ENCODE data around the gene DNAAF5. TPM values are rescaled to one million over a fixed set of nuclear protein-coding genes. Genes with fewer than 3 reads are reported as not detected.

DNAAF5 gene
- total RNA-seq, 1 donor from 2014 or later = 45.6 TPM

GRCh38 chr7:767580-767940, 41.1 kb downstream of the DNAAF5 start:
- H3K36me3 Mint-ChIP-seq = peaks cover 25% of the 10 kb centered on the region
- no peak for DNase-seq (ENCODE audit: extremely low spot score, unreplicated experiment)
- no peak for TF ChIP-seq CTCF (conservative IDR thresholded peaks at IDR 0.05)
- H3K4me3 Mint-ChIP-seq = no peak overlapping the region
- no peaks in the 10 kb centered on the region for H3K9me3 Mint-ChIP-seq
- peaks cover 7% of the 10 kb centered on the region for H3K4me1 Mint-ChIP-seq (ENCODE audit: unreplicated experiment)
- H3K27ac Mint-ChIP-seq = no peak overlapping the region
- H3K27me3 Mint-ChIP-seq = no peaks in the 10 kb centered on the region

GRCh38 chr7:767941-768731, 41.6 kb downstream of the DNAAF5 start:
- H3K27me3 Mint-ChIP-seq = no peaks in the 10 kb centered on the region
- H3K4me3 Mint-ChIP-seq = no peak overlapping the region
- DNase-seq (ENCODE audit: extremely low spot score, unreplicated experiment) = no peak
- H3K36me3 Mint-ChIP-seq = peaks cover 25% of the 10 kb centered on the region
- no peaks in the 10 kb centered on the region for H3K9me3 Mint-ChIP-seq
- peaks cover 7% of the 10 kb centered on the region for H3K4me1 Mint-ChIP-seq (ENCODE audit: unreplicated experiment)
- TF ChIP-seq CTCF (conservative IDR thresholded peaks at IDR 0.05) = no peak
- H3K27ac Mint-ChIP-seq = peak overlapping the region; percentile 34

GRCh38 chr7:768881-769504, 42.5 kb downstream of the DNAAF5 start:
- DNase-seq (ENCODE audit: extremely low spot score, unreplicated experiment) = no peak
- Mint-ChIP-seq H3K27me3 (no peaks in the 10 kb centered on the region), H3K36me3 (peaks cover 25% of the 10 kb centered on the region), H3K4me3 (no peak overlapping the region), H3K4me1 (ENCODE audit: unreplicated experiment) (peaks cover 7% of the 10 kb centered on the region), H3K27ac (no peak overlapping the region), H3K9me3 (no peaks in the 10 kb centered on the region)
- peak; percentile 31 for TF ChIP-seq CTCF (conservative IDR thresholded peaks at IDR 0.05)

GRCh38 chr7:770336-770735, 43.8 kb downstream of the DNAAF5 start:
- TF ChIP-seq CTCF (conservative IDR thresholded peaks at IDR 0.05) = no peak
- Mint-ChIP-seq H3K4me1 (ENCODE audit: unreplicated experiment) (peaks cover 7% of the 10 kb centered on the region), H3K9me3 (no peaks in the 10 kb centered on the region), H3K27me3 (no peaks in the 10 kb centered on the region), H3K36me3 (peaks cover 19% of the 10 kb centered on the region), H3K27ac (no peak overlapping the region), H3K4me3 (no peak overlapping the region)
- DNase-seq (ENCODE audit: extremely low spot score, unreplicated experiment) = no peak

- Mint-ChIP-seq H3K4me1 (ENCODE audit: unreplicated experiment) (peaks cover 7% of the 10 kb centered on the region), H3K27me3 (no peaks in the 10 kb centered on the region), H3K4me3 (no peak overlapping the region), H3K9me3 (no peaks in the 10 kb centered on the region), H3K36me3 (peaks cover 15% of the 10 kb centered on the region), H3K27ac (peak overlapping the region; percentile 55)
- no peak for DNase-seq (ENCODE audit: extremely low spot score, unreplicated experiment)
- TF ChIP-seq CTCF (conservative IDR thresholded peaks at IDR 0.05) = no peak
Observed at GRCh38 chr7:770741-771166, 44.3 kb downstream of the DNAAF5 start.

Data from type B pancreatic cell (in vitro differentiated cells).